Stimulated activated CD8-positive, alpha-beta memory T cell treated with anti-CD3 and anti-CD28 coated beads, Interleukin-7, amount 100 ng/mL, for 24 hours (primary cell): ENCODE measurements around the gene LRIG1.

Experiments used
- DNase-seq: peaks from one replicate; pipeline ENCODE4 v3.0.0-alpha.2; 2020; ENCODE audit warnings: low read depth

The LRIG1 gene

DNA sequence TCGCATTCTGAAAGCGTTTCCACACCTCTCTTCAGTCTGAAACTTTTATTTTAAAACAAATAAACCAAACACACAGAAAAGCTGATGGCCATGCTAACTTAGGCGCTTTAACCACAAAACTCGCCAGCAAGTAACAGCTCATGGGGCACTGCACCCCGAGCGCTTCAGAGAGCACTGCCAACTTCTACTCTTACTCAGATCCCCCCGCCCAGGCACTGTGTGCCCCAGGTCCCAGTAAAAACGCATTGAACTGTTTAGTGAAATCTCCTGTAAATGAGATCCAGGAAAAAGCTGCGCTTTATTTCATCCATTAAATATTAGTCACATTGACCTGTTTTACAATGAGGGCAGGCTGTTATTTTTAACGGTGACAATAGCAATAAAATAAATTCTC, 99.7 kb downstream of the LRIG1 start:
- DNase-seq = no peak

DNA sequence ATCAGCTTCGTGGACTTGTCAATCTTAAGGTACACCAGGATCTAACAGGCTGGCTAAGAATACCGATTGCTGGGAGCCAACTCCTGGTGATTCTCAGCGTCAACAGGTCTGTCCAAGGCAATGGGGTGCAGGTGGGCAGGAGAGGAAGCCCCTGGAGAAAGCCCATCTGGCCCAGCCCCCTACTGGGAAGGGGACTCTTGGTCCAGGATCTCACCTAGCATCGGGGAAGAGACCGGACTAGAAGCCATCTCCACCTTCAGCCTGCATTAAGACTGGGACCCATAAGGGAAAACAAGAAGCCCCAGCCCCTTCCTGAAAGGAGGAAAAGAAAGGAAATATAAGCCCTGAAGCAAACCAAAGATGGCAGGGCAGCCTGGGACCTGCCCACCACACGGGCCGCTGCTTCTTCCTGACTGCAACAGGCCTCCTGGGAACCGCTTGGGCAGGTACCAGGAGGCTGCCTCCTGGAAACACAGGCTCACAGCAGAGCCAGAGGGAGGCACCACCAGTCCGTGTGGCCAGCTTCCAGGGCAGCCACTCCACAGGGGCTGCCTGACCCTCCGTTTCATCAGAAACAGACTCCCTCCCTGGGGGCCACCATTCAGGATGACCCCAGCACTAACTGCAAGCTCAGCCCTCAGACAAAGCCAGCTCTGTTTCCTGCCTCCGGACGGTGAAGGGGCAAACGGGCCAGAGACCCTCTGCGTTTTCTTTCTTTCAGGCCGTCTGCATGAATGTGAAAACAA, 100.2 kb downstream of the LRIG1 start:
- no peak for DNase-seq

DNA sequence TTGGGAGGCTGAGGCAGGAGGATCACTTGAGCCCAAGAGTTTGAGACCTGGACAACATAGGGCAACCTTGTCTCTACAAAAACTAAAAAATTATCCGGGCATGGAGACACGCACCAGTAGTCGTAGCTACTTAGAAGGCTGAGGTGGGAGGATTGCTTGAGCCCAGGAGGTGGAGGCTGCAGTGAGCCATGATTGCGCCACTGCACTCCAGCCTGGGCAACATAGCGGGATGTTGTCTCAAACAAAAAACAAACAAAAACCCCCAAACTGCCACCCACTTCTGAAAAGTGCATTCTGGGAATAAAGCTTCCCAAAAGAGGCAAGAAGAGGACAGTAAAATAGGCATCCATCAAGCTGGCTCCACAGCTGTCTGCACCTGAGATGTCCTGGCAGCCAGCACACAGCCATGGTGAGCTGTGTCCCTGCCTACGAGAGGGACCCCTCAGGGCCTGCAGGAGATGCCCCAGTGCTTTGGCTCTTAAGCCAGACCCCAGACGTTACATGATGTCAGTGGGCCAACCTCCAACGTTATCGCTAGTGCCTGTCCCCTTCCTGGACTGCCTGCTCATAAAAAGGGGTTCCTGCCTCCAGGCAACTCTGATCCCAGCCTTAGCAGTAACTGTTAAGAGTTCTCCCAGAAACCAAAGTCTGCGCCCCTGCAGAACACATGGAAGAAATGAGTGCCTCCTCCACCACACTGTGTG, 101.1 kb downstream of the LRIG1 start:
- no peak for DNase-seq

DNA sequence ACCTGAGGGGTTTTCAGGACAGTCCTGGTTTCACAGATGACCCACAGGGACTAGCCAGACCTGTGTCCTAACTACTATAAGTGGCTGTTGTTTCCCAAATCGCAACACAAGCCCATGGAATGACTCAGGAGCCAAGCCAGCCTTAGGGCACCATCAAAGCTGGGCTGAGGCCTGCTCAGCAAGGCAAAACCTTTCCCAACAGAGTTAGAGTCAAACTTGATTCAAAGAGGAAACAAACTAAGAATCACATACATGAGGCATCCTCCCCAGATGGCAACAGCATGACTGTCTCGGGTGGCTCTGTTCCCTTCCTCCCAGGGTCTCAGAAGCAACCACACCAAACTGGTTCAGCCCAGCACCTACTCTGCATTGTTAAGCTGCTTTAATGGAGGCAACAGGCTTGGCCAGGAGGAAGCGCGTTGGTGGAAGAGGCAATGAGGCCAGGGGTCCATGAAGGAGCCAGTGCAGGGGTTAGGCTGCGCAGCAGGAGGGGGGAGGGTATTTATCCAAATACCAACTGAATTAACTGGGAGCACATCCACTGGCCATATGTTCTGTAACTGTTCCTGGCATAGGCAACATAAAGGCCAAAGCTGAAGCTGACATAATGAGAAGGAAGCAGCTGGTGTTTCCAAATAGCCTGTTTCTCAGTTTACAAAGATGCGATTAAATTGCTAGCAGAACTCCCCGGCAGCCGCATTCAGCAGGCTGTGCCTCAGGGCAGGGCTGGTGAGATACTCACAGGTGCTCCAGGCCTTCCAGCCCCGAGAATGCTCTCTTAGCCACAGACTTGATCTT, 102.4 kb downstream of the LRIG1 start:
- DNase-seq = no peak

DNA sequence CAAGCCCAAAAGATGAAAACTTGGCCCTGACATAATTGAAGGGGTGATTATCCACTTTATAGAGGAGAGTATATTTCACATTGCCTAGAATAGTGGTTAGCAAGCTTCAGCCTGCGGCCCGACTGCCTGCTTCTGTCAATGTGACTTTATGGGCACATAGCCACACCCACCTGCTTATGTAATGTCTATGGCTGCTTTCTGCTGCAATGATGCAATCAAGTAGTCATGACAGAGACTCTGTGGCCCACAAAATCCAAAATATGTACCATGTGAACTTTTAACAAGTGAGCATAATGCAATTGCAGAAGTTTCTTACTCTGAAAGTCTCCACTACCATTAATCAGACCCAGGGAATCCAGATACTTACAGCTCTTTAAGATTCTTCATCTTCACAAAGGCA, 103.1 kb downstream of the LRIG1 start:
- DNase-seq = no peak

DNA sequence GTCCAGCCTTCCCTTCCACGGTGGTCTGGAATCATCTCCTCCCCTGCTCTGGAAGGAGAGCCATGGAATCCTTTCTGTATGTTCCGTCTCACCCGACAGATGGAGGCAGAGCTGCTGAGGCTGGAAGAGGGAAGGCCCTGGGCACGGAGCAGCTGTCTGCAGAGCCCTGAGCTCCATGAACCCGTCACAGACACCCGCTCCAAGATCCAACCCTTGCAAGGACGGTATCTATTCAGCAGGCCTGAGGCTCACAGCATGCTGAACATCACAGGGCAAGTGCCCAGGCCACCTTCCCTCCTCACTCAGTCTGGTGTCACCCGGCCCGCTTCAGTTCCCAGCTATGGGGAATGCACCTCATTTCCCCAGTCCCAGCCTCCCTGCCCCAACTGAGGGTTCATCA, 103.9 kb downstream of the LRIG1 start:
- DNase-seq = no peak

DNA sequence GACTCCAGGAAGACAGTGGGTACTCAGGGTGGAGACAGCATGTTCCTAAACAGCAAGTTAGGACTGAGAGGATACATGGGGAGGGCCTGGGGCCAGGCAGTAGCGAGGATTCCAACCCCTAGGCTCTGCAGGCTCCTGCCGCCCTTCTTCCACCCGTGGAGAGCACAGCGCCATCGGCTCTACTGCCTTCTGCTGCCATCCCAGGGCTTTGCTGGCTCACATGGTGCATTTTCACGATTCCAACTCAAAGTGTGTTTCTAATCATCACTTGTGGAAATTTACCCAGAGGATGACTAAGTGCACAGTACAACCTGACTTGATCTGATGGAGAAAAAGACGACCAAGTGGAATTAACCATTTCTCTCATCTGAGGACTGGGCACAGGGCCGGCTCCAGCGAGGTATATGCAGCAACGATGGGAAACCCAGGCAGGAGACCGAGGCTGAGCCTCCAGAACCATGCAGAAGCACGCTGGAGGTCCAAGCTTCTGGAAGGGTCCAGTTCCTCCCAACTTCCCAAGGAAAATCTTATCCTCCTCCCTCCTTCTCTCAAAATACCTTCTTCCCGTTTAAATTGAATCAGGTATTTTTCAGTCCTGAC, 104.6 kb downstream of the LRIG1 start:
- no peak for DNase-seq

DNA sequence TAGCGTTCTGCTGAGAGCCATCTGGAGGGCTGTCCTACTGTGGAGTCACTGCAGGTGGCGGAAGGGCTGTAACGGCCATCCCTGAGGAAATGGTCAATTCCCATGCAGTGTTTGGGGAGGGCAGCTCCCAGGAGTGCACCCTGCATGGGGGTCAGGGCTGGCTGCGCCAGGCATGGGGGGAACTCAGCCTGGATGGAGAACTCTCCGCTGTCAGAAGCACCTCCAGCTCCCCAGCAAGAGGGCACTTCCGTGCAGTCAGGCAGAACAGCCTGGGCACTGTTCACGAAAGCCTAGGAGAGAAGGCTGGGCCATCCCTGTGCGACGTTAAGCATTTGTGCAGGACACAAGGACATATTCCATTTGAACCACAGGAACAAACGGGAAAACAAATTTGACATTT, 105.2 kb downstream of the LRIG1 start:
- DNase-seq = no peak

DNA sequence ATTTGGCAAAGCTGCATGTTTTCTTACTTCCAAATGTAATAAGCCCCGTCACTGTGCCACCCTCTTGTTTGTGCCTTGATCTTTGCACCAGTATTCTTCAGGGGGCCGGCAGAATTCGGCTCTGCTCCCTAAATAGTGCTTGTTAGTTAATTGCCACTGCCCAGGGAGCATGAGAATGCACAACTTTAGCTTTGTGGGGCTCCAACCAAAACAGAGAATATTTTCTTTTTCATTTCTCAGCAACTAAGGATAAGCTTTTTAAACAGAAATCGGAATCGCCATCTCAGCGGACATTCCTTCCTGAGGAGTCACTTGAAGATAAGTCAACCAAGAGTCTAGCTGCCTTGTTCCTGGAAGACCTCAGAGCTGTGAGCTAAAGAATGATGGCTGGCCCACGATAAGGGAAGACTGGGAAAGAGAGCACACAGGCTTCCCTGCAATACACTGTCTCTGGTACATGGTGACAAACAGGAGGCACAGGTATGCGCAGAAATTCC, 106.0 kb downstream of the LRIG1 start:
- no peak for DNase-seq

DNA sequence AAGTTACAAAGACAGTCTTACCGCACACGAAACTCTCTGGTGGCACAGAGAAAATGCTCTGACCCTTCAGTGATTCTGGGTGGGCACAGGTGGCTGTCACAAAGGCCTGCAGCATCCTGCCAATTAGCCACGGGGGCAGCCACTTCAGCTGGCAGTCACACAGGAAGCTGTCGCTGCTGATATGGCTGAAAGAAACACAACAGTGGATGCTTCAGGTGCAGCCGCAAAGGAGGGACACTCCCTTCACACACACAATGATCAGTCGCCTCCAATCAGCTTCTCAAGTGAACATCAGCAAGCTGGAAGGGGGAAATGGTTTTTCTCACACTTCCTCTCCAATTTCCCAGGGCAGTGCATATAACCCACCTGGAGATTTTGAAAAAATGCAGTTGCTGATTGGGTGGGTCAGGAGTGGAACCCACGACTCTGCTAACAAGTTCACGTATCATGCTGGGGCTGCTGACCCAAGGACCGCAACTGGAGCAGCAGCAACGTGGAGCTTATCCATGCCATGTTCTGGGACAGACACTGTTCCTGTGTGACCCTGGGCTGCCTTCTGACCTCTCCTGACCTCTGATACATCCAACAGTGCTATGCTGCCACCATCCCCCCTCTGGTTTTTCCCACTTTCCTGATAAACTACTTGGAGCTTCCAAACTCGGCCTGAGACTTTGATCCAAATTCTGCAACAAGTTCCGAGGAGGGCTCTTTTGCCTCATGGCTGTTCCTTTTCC, 106.6 kb downstream of the LRIG1 start:
- DNase-seq = no peak

DNA sequence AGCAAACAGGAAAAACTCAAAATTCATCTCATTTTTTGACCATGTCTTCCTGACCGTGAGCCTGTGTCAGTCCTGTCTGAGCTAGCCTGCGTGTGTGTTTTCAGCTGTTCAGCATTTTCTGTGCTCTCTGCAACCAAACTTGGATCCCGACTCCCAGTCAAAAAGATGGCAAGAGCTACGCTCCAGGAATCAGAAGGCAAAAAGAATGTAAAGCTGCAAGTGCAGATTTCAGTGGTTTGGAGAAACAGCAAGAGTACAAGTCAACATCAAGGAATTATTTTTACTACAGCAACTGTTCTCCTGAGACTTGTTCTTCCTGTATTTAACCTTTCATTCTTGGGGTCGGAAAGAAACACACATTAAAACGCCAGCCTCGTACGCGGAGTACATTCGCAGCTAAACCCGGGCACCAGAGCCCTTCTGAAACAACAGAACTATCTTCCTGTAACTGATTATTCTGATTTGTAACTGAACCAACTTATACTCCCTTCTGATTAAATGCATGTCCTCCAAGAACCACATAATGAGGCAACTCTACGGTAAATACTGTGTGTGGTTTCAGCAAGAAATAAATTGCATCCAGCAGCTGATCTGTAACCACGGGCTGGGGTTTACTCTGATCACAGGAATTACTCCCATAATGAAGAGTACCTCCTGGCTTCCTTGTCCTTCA, 107.4 kb downstream of the LRIG1 start:
- DNase-seq = no peak

DNA sequence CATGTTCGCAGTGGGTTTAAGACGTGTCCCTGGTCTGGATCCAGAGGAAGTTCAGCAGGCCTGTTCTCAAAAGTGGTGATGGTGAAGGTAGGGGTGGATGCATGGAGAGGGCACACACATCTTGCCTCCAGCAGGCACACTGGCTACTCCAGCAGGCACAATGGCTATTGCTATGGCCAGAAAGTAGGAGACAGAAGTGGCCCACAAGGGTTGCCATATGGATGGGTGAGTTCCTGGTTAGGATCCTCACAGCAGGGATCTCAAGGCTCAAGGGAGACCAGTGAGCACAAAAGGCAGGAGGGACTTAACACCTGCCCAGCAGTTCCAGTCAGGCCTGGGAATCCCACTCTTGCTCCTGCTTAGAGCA, 107.9 kb downstream of the LRIG1 start:
- no peak for DNase-seq

DNA sequence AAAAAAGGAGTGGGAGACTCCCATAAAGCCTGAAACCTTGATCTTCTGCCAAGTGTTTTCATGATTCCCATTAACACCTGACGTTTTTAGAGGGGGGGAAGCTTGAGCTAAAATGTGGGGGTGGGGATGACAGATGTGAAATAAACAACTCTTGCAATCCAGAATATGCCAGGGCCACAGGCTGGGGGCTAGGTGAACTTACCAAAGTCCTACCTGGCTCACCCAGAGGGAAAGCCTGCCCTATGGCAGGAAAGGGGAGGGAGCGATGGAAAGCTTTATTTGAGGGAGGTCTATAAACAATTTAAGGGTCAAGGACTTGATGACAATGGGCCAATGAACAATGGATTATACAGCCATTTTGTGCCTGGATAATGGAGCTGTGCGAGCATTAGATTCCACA, 108.3 kb downstream of the LRIG1 start:
- no peak for DNase-seq

DNA sequence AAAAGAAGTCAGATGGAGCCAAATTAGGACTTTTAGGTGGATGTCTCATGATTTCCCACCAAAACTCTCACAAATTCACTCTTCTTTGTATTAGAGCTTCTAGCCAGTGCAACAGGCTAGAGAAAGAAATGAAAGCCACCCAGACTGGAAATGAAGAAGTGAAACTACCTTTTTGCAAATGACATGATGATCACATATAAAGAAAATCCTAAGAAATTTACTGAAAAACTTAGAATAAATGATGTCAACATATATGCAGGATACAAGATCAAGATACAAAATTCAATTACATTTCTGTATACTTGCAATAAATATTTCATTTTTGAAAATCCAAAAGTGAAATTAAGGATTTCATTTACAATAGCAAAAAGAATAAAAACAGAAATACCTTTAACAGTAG, 110.8 kb downstream of the LRIG1 start:
- DNase-seq = no peak

DNA sequence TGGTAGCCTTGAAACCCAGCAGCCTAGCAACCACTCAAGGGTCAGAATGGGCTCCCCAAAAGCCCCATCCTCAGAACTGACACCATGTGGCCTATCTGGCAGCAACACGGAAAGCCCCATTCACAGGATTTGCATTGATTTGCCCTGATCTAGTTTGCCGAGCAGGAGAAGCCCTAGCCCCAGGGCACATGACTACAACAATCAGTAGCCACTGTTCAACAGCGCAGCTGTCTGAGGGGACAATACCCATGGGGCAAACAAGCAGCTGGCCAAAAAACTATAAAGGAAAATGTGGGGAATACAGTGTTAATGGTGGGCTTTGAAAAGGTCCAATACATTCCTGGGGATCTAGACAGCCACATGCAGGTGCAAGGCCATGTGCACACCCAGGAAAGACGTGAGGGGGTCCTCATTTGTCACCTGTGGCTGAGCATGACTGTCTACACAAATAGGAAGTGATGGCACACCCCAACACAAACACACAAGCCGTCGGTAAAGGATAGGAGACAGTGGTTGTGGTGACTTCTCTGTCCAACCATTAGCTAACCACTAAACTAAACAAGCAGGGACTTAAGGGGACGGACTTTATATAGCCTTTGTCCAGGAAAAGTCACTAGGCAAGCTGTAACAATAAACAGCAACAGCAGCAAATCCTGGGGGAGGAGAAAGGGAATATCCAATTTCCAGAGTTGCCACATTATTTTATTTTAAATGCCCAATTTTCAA, 113.7 kb downstream of the LRIG1 start:
- DNase-seq = no peak

DNA sequence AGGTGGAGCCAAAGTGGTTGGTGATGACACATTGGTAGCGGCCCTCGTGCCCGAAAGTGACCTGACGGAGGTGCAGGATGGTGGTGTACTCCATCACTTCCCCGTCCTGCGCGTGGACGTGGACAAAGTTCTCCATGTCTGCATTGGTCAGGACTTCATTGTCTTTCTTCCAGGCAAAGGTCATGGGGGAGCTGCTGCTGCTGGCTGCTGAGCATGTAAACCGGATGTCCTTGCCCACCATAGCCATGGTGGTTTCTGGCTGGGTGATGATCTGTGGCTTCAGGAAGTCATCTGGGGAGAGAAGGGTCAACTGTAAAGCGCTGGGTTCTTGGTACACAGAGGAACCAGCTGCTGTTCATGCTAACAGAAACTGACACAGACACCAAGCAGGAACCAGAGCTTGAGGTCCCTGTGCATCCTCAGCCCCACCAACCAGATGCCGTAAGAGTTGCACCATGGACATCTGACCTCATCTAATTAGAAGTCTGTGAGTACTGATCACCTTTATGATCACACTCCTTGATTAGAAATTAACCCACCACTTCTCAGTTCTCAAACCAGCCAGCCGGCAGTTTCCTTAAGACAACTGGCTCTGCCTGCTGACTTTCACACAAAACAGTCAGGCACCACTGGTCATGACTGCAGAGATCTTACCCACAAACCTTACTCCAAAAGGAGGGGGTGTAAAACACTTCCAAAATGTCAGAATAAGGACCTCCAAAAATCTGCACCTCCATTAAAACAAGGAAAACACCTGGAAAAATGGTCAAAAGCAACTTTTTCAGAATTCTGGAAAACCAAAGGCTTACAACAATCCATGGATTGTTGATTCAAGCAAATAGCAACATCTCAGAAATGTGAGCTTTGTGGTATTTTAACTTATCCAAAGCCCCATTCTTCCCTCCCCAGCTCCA, 114.6 kb downstream of the LRIG1 start:
- DNase-seq = no peak

DNA sequence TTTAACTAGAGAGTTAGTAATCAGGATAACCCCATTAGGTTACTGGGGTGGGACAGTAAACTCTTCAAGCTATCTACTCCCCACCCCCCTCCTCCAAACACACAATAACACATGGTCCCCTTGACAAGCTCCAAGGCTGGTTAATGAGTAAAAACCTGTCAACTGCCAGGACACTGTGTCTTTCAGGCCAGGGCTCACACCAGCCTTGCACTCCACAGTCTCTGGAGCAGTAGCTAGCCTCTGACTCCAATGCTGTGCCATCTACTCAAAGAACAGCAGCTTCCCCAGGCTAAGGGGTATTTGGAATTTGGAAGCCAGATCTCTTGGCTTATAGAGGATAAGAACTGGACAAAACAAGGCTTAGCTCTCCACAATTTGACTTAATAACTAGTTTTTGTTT, 115.8 kb downstream of the LRIG1 start:
- DNase-seq = no peak

DNA sequence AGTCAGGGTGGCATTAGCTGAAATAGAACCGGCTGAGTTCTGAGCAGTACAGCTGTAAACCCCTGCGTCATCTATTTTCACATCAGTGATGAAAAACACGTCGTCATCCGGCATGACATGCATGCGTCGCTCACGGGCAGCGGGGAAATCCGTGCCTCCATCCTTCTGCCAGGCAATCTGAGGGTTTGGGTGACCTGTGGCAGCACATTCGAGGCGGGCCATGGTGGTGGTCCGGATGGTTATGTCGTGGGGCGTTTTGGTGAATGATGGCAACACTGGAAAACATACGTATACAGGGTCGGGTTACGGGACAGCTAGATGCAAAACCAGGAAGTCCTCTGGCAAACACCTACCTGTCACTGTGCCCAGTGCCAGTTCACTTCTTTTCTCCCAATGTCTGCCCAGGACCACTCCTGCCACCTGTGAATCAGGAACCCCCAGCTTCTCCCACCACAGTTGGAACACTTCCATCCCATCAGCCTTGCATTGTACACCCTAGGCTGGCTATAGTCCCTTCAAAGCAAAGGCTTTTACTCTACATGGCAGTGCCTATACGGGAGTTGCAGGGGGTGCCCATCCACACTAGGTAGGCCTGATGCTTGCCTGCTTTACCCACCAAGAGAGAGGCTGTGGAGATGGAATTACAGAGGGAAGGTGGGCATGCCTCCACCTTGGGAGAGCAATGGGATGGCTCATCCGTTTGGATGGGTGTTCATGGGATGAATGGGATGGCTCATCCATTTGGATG, 116.7 kb downstream of the LRIG1 start:
- no peak for DNase-seq

DNA sequence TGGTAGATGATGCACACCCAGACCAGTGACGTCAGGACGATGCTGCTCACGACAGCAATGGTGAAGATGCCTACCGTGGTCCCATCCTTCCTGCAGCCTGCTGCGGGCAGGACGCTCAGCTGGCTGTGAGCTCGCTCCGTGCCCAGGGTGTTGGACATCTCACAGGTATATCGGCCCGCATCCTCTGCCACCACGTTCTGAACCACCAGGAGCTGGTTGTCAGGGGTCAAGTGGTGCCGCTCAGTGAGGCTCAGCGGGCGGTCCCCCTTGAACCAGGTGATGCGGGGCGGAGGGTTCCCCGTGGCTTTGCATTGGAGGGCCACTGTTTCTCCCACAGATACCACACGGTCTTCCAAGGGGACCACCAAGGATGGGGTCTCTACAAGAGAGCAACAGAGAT, 117.8 kb downstream of the LRIG1 start:
- DNase-seq = no peak
